GM10248 (cell line): ENCODE measurements around the gene NPS.

Experiments used
- CTCF ChIA-PET: fragments of 300-600 bp; sonication (Branson Sonifier 250); formaldehyde crosslinking; extraction: SDS; loops from one replicate; lab custom pipeline; 2021; ENCODE audit warnings: antibody characterized with exemption; lab: Yijun Ruan, JAX
- POLR2A ChIA-PET: fragments of 350-650 bp; sonication (Branson Sonifier 250); formaldehyde crosslinking; extraction: SDS; loops from one replicate; lab custom pipeline; 2020; ENCODE audit warnings: antibody characterized with exemption; lab: Yijun Ruan, JAX
- DNase-seq: peaks from one replicate; pipeline ENCODE4 v3.0.0; 2012; ENCODE audit errors: extremely low spot score
- CTCF ChIP-seq: IDR thresholded peaks from 2 replicates; pipeline ENCODE4 v1.5.1; 2012; ENCODE audit warnings: mild to moderate bottlenecking, low read depth; ENCODE audit errors: extremely low read depth, missing control alignments, control extremely low read depth

The NPS gene

GRCh38 chr10:127563718-127564553 lies 14.8 kb downstream of the NPS start:
- peak; percentile 41 for DNase-seq
- TF ChIP-seq CTCF = peak; percentile 32
- CTCF ChIA-PET = interaction anchor here (0.7 to 1.6 kb wide), 3 partner anchors 10 to 290 kb away, joined by 3 to 5 read pairs (median 3); no protein-coding TSS in a partner anchor
- POLR2A ChIA-PET = no interaction called here

GRCh38 chr10:127564644-127565043 lies 15.5 kb downstream of the NPS start:
- DNase-seq = no peak
- TF ChIP-seq CTCF = no peak
- CTCF ChIA-PET = interaction anchor here (1.6 kb wide), 1 partner anchor 9 kb away, joined by 5 read pairs; no protein-coding TSS in a partner anchor
- POLR2A ChIA-PET = no interaction called here

- no peak for TF ChIP-seq CTCF
- POLR2A ChIA-PET = no interaction called here
- CTCF ChIA-PET = interaction anchor here (1.1 to 1.2 kb wide), 2 partner anchors 14 to 288 kb away, joined by 3 to 4 read pairs; no protein-coding TSS in a partner anchor
- DNase-seq = no peak
Observed at GRCh38 chr10:127565583-127565982, 16.5 kb downstream of the NPS start.

- ChIA-PET CTCF (no interaction called here), POLR2A (no interaction called here)
- no peak for TF ChIP-seq CTCF
- no peak for DNase-seq
Observed at GRCh38 chr10:127569210-127569609, 20.1 kb downstream of the NPS start.

GRCh38 chr10:127570036-127570435 lies 20.9 kb downstream of the NPS start:
- CTCF ChIA-PET = no interaction called here
- TF ChIP-seq CTCF = no peak

GRCh38 chr10:127571386-127571785 lies 22.3 kb downstream of the NPS start:
- CTCF ChIA-PET = no interaction called here
- no peak for DNase-seq
- POLR2A ChIA-PET = no interaction called here
- no peak for TF ChIP-seq CTCF

More at GRCh38 chr10:127570036-127570435, 20.9 kb downstream of the NPS start:
- POLR2A ChIA-PET = no interaction called here
- DNase-seq = no peak
